HG02884 (cell line): ENCODE data around the gene CCDC33.

ENCODE experiments used
- ATAC-seq: cut with Tn5 transposase; IDR thresholded peaks from one replicate; pipeline ENCODE4 v1.9.1; 2021; ENCODE audit warnings: mild to moderate bottlenecking, moderate library complexity; ENCODE audit not compliant: unreplicated experiment

Gene CCDC33

DNA sequence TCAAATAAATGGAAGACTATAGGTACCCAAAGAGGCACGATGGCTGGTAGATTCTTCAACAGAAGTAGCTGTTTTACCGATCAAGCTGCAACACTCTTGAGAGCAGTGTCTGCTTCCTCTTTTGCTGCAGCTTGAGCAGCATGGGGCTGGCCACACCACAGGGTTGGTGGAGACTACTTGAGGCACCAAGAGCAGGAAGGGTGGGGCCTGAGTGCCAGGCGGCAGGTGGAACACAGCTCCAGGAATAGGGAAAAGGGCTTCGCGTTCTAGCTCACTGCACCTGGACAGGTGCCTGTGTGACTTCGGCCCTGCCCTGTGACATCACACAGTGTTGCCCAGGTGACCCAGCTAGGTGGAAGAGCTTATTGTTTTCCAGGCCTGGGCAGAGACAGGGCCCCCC lies at the start of gene CCDC33:
CCDC33 (plus strand) TSS at position 365 of the 400 bp plus-strand sequence. CDS start 394 bp downstream, outside the sequence.
- ATAC-seq: no peak

DNA sequence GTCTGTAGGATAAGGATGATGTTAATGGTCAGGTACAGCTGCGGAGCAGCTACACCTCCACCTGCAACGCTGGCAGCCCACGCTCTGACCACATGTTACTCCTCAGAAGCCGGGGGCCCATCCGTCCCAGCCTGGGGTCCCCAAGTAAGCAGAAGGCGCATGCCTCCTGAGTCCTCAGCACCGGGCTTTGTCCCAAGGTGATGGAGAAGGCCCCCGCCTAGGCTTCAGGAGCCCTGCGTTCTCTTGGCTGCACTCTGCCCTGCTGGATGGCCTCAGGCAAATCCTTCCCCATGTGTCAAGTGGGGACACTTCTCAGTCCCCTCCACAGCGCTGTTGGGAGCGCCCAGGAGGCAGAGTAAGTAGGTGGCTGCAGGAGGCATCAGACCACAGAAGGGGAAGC lies 47.9 kb upstream of the CCDC33 start:
- no peak for ATAC-seq

DNA sequence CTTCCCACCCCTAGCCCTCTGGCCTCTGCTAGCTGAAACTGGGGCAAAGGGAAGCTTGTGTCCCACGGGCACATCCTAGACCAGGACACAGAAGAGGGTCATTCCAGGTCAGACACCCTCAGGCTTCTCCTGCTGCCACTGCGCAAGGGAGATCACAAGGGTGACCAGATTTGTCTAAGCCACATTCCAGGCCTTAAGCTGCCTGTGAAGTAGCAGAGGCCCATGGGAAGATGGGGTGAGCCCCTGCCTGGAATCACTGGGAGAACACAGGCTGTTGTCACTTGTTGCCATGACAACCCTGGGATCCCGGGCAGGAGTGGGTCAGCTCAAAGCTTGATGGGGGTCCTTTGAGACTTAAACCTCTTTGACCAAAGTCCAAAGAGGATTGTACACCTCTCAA lies 44.3 kb upstream of the CCDC33 start:
- no peak for ATAC-seq

DNA sequence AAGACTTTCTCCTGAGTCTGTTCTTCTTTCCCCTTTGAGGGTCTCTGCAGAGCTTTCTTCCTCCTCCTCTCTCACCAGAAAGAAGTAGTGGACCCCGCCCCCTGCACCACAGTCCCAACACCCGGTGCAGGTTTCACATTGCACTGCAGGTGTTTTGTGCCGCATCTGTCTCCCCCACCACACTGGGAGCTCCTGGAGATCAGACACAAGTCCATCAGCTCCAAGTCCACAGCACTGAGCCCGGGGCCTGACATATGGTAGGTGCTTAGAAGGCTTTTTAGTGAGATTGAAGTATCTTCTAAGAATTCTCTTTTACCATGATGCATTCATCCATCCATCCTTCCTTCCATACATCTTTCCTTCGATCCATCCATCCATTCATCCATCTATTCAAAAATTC lies 43.4 kb upstream of the CCDC33 start:
- ATAC-seq: no peak

DNA sequence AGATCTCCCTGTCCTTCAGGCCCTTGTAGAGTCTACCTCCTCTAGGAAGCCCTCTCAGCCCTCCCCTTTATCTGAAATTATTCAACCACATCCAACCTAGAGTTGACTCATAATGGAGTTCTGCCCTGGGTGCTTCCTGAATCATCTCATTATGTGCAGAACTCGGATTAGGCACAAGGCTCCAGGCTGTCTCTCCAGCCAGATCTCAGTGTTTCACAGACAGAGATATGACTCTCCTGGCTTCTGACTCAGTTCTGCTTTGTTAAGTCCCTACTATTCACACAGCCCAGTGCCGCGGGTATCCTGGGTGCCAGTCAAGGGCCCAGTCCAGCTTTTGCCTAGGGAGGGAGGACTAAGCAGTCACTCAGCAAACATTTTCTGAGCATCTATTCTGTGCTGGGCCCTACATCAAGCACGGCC lies 42.8 kb upstream of the CCDC33 start:
- ATAC-seq: no peak

DNA sequence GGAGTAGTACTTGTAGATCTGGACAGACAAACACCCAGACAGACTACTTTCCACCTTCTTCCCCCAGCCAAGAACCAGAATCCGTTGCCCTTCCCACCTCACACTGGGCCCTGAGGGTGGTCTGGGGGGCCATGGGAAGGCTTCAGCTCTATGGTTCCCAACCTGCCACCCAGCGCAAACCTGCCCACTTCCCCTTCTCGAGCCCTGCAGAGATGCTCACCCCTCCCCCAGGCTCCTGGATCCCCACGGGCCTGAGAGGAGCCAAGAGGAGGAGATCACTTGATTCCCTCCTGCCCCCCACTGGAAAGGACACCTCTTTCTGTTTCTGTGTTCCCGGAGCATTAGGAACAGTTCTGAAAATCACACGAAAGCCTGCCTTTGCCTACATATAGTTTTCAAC lies 42.2 kb upstream of the CCDC33 start:
- ATAC-seq: no peak

DNA sequence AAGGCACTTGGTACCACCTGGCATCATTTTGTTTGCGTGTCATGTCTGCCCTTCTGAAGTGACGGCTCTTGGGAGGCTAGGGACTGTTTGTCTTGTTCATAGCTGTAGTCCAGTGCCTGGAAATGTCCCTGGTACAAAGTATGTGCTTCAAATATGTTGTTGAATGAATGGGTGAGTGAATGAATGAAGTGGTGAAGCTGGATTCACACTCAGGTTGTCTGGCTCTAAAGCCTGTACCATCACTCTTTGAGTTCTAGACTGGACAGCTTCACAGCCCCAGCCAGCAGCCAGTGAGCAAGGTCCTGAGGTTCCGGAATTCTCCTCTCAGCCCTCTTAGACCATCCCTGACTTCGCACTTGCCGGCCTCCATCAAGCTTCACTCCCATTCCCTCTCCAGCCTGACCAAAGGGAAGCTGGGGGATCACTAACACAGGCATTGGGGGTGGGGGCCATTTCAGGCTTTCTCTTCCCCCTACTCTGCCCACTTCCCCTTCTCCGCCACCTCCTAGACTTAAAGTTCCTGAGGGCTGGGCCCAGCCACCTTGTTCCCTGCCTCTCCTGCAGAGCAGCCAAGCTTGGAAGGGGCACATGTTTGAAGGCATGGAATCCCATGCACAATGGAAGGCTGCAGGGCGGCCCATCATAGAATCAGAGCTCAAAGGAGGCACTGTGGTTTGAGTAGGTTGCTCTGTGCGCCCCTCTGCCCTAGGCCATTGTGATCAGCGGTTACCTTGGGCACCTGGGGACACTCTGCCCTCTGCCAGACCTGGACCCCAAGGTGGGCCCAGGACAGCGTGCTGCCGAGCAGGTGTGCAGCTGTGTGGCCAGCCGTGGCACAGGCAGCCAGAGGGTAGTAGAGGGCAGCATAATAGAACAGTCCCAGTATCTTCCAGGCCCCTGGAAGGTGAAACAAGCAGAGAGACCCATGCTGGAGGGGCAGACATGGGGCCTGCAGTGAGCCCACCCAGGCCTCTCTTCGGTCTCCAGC lies 41.3 kb upstream of the CCDC33 start:
- ATAC-seq: no peak

DNA sequence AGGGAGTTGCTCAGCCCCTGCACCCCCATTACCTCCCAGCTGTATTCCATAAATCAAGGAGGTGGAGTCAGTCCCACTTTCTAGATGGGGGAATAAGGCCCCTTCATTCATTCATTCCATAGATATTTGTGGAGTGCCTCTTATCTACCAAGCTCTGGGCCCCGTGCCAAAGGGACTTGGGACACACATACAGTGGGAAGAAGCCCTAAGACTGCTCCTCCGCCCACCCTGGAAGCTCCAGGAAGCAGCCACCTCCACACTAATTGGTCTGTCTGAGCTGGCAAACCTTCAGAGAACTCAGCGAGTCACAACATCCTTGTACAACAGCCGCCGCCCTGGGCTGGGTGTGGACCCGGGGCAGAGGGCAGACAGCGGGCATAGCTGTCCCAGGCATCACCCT lies 40.0 kb upstream of the CCDC33 start:
- no peak for ATAC-seq

DNA sequence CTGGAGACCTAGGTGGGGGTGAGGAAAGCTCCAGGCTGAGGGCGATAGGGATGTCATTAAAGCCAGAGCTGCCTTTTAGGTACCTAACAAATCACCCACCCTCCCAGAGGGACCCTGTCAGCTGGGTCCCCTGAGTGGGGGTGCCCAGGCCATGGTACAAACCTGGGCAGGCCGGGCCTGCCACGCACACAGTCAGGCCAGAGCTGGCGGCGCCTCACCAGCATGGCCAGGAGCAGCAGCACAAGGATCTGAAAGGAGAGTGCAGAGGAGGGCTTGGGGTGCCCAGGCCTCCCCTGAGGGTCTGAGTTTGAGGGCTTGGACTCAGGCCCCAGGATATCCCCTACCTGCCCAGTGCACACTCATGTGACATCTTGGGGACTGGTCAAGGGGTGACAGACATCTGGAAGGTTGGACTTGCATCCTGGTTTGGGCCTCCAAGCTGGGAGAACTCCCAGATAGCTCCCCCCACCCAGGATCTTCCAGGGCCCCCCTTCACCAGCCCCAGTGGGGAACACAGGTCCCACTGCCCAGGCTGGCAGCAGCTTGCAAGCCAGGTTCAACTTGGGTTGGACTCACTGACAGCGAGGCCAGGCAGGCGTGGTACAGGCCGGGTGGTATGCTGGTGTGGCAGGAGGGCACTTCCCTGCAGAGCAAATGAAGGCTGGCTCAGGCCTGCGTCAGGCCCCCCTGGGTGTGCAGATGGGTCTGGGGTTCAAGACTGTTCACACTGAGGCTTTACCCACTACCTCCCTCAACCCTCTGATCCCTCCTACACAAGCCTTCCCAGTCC lies 38.8 kb upstream of the CCDC33 start:
- no peak for ATAC-seq

DNA sequence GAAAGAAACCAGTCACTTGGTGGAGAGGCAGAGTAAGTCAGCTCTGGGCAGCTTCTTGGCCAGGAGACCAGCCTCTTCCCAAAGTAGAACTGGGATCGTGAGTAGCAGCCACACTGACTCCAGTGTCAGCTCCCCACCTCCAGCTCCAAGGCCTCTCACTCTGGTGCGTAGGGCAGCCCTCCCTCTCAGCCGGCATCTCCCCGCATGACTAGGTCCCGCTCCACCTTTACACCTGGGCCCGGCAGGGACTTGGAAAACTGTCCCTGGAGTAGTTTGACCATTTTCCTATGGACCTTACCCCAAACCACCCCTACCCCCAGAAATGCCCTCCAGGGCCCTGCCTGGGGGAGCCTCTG lies 36.9 kb upstream of the CCDC33 start:
- ATAC-seq: no peak

DNA sequence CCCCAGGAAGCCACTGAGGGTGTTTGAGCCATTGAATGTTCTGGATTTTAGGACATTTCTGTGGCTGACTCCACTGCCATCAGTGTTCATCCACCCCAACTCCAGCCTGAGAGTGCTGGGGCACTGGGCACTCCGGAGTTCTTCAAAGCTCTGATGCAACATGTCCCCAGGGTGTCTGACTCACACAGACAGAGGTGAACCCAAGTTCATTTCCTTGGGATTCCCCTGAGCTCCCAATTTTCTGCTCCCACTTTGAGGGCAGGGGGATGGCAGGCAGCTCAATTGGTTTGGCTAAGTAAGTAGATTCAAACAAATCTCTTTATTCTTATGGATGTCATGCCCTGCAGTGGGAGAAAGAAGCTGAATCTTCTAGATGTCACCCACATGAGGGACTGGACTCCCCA lies 35.7 kb upstream of the CCDC33 start:
- ATAC-seq: no peak

DNA sequence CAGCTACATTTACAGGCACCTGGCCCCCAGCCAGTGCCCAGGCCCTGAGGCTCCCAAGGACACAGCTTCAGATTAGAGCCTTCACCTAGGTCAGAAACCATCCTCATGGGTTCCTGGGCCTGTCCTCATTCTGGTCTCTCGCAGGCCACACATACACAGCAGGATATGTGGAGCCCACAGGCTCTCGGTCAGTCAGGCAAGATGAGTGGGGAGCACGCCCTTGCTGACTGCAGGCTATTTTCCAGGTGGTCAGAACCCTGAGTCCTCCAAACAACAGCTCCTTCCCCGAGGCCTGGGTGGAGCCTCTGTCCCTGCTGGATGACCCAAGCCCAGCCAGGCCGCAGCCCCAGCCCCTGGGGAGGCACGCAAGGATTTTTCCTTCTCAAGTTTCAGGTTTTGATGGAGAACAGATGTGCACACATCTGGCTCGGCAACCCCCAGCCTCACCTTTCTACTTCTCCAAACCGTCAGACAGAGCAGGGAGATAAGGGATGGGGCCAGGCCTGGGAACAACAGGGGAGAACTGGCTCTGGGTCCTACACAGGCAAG lies 35.2 kb upstream of the CCDC33 start:
- ATAC-seq: no peak

DNA sequence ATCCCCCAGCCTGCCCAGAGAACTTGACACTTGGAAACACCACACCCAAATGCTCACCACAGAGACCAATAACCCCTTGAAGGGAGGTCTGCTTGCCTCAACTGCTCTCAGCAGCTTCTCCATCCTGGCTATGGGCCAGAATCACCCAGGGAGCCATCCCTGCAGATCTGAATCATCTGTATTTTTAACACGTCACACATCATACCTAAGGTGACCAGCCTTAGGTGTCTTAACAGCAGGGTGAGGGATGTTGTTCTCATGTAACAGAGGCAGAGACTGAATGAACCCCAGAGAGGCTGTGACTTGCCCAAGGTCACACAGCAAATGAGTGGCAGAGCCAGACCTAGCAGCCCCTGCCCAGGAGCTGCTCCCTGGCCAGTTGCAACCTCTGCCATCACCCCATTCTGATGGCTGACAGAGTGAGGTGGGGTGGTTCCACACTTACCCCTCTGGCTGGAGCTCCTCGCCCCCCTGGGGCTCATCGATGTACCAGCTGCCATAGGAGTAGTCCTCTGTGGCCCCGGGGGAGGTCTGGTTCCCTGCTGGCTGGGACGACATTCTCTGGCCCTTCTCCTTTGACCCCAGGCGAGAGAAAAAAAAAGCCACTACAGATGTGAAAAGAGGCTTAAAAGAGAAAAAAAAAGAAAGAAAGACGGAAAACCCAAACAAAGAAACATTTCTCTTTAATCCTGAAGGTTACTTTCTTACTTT lies 34.3 kb upstream of the CCDC33 start:
- ATAC-seq: no peak

DNA sequence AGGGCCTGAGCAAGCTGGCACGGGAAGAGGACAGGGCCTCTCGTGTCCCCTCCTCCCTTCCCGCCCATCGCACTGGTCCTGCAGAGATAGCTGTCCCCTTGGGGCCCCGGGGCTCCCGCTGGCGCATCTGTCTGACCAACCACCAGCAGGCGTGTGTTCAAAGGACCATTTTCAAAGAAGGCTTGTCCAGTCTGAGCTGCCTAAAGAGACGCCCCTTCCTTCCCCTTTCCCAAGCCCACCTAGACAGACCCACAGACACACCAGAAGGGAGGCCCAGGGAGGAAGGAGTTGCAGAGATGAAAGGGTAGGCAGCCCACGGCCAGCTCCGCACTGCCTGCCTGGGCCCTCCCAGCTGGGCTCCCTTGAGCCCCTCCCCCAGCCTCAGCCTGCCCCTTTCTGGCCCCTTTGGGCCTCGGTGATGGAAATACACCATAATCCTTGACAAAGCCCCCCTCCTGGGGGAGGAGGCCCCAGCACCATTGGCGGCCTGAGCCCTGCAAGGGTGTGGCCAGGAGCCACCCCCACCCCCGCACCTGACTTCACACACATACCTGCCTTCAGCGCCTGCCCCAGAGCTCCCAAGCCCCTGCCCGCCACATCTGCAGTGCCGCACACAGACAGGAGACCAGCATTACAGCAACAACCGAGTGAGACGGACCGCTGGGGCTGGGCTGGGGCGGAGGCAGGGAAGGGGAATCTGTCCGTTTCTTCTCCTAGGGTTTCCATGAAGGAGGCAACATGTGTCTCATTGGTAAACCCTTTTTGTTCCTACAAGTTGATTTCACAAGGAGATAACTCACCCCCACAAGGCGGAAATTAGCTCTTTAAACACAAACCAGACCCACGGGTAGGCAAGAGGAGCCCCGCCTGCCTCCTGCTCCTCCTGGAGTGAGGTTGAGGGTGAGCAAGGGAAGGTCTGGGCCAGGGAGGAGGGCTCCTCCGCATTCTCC lies 33.4 kb upstream of the CCDC33 start, which contains the start of gene STRA6:
STRA6 (minus strand) TSS at position 336 of the 950 bp plus-strand sequence. CDS start 520 bp downstream, outside the sequence.
- no peak for ATAC-seq

DNA sequence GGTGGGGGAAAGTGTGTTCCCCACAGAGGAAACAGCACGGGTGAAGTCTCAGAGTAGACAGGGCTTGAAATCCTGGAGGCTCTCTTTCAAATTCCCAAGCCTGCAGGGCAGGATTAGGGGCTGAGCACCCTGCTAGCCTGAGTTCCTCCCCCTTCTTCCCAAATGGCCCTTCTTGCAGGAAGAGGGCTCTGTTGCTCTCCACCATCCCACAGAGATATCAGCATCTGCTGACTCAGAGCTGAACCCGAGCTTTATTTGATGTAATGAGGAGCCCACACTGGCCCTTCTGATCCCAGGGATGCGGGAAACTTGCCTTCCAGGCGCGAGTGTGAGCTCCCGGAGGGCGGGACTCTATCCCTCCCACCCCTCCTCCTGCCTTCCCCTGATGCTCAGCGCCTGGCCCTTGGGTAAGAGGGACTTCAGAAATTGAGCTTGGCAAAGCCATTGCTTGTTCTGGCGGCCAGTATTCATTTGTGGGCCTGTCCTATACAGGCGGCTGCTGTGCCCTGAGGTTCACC lies 32.2 kb upstream of the CCDC33 start:
- ATAC-seq: no peak

DNA sequence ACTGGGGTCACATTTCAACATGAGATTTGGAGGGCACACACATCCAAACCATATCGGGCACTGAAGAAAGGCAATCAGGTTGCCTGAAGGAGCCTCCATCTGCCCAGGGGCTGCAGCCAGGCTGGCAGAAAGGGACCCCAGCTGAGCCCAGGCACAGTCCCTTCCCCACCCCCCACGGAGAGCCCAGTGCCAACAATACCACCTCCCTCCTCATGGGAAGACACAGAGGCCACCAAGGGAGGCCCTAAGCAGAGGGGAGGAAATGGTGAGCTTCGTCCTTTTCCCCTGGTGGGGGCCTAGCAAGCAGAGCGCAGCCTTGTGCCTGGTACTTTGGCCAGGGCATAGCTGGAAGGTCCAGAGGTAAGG lies 30.6 kb upstream of the CCDC33 start:
- ATAC-seq: no peak

DNA sequence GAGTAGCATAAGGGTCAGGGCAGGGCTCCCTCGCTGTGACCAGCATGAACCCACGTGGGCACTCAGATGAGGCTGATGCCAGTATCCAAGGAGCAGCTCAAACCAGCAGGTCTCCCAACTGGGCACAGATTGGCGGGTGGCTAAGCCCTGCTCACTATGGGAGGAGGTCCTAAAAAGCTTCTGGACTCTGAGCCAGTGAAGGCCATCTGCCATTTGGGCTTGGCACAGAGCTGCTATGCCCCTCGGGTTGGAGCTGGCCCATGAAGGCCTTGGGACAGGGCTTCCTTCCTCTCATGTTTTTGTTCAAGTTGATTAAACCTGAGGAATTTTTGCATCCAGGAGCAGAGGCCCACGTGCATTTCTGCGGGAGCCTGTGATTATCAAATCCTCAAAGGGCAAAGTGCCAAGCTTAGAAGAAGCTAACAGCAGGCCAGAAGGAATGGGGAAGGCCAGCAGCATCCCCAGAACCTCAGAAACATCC lies 29.3 kb upstream of the CCDC33 start:
- ATAC-seq: no peak

DNA sequence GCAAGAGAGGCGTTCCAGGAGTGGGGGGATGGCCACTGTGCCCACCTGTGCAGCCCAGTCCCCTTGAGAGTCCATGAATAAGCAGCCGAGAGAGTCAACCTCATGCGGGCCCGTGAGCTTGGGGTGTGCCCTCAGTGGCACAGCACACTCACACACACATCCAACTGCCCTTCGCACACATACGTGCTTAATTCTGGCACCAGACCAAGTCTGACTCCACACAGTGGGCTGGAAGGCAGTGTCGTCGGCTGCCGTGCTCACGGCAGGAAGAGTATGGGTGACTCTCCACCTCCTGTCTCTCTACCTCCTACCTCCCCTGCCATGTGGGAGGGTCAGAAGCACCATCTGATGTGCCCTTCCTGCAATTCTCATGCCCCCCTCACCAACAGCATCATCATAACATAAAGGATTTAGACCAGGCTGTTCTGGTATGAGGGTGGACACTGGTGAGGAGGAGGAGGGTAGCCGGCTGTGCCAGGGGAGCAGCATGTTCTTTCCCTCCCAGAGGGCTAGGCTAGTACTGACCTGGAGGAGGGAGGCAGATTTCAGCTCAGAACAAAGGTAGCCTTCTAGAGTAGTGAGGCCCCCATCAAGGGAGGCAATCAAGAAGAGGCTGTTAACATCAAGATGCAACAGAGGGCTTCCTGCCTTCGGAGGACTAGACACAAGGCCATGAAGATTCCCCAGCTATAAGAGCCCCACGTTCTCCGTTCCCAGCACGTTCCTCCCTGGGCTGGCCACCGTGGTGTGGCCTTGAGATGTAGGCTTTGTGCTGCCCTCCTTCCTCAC lies 28.3 kb upstream of the CCDC33 start:
- ATAC-seq: no peak

DNA sequence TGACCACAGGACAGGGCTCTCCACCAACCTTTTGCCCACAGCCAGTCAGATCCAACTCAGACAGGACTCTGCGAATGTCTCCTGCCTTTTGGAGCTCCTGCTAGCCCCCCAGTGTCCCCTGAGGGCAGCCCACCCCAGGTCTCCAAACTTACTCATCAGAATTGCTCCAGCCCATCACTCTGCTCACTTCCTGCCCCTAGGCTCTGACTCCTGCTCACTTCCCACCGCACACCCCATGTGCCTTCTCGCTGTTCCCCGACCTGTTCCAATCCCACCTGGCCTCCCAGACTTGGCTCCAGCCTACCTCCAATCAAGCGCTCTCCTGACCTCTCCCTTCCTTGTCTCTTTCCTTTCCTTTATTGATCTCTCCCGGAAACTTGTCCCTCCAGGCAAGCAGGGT lies 27.6 kb upstream of the CCDC33 start:
- ATAC-seq: no peak
